Vagina (tissue), 1 donor: ENCODE measurements around the gene CLEC4G. TPM values are rescaled to one million over a fixed set of nuclear protein-coding genes. Genes with fewer than 3 reads are reported as not detected.

Source experiments
- total RNA-seq: library from RNA; depleted of rRNA; stranded (reverse); fragments of >200 nt; gene quantifications from one replicate; pipeline ENCODE4 v1.2.3, GENCODE V29; 2016

CLEC4G gene
- total RNA-seq, 1 donor from 2014 or later, result 0.98 TPM

Other genes with a start within 250 kb of the CLEC4G start
- 2.7 TPM for gene PEX11G, start 243.1 kb downstream of the CLEC4G start, total RNA-seq
- gene ZNF358, start 216.0 kb downstream of the CLEC4G start, total RNA-seq, result 87.4 TPM
- 20.4 TPM for gene MCOLN1, start 209.5 kb downstream of the CLEC4G start, total RNA-seq
- 47.4 TPM for gene PNPLA6, start 196.4 kb downstream of the CLEC4G start, total RNA-seq
- 12.8 TPM for gene CAMSAP3, start 136.2 kb downstream of the CLEC4G start, total RNA-seq
- gene XAB2, start 102.6 kb downstream of the CLEC4G start, total RNA-seq, result 44.0 TPM
- 16.7 TPM for gene PET100, start 102.3 kb downstream of the CLEC4G start, total RNA-seq
- not detected for gene PCP2, start 98.4 kb downstream of the CLEC4G start, total RNA-seq
- gene STXBP2, start 95.0 kb downstream of the CLEC4G start, total RNA-seq, result 64.3 TPM
- gene RETN, start 63.1 kb downstream of the CLEC4G start, total RNA-seq, result not detected
- not detected for gene MCEMP1, start 55.0 kb downstream of the CLEC4G start, total RNA-seq
- gene TRAPPC5, start 51.3 kb downstream of the CLEC4G start, total RNA-seq, result 87.2 TPM
- gene FCER2, start 30.0 kb downstream of the CLEC4G start, total RNA-seq, result not detected
- 8.8 TPM for gene CD209, start 15.4 kb upstream of the CLEC4G start, total RNA-seq
- not detected for gene CLEC4M, start 31.1 kb upstream of the CLEC4G start, total RNA-seq
- 17.2 TPM for gene EVI5L, start 98.1 kb upstream of the CLEC4G start, total RNA-seq
- not detected for gene PRR36, start 142.3 kb upstream of the CLEC4G start, total RNA-seq
- 6.6 TPM for gene LRRC8E, start 156.4 kb upstream of the CLEC4G start, total RNA-seq
- gene MAP2K7, start 171.8 kb upstream of the CLEC4G start, total RNA-seq, result 26.8 TPM
- 1.5 TPM for gene TGFBR3L, start 182.7 kb upstream of the CLEC4G start, total RNA-seq
- 17.4 TPM for gene SNAPC2, start 188.2 kb upstream of the CLEC4G start, total RNA-seq
- gene CTXN1, start 194.0 kb upstream of the CLEC4G start, total RNA-seq, result 14.2 TPM
- gene TIMM44, start 211.6 kb upstream of the CLEC4G start, total RNA-seq, result 76.1 TPM